Spleen (tissue), 11 donors: Measurements from ENCODE around the gene CHD6. TPM values are rescaled to one million over a fixed set of nuclear protein-coding genes. Genes with fewer than 3 reads are reported as not detected.

Source experiments
- DNase-seq: peaks from one replicate; pipeline ENCODE4 v3.0.0-alpha.2; 2020
- H3K27ac ChIP-seq, 8 donors: fragments of 200-600 bp; sonication (generic) in 7 of 8; 1 replicate in 4 of 8; 2 replicates in 4 of 8; pipeline versions ENCODE4 v1.5.0 to v1.8.0; 2016 to 2021; ENCODE audit warnings: inconsistent platforms in 4 of 8, mild to moderate bottlenecking in 4 of 8, moderate library complexity in 1 of 8
- H3K27me3 ChIP-seq, 7 donors: fragments of 200-600 bp; sonication (generic) in 6 of 7; replicated peaks in 1 of 7; 1 replicate in 4 of 7; 2 replicates in 3 of 7; pipeline versions ENCODE4 v1.5.0 to v1.8.0; 2016 to 2021; ENCODE audit warnings: inconsistent platforms in 3 of 7, mild to moderate bottlenecking in 1 of 7
- H3K36me3 ChIP-seq, 6 donors: fragments of 200-600 bp; sonication (generic) in 5 of 6; 1 replicate in 4 of 6; 2 replicates in 2 of 6; pipeline versions ENCODE4 v1.5.0 to v1.8.0; 2016 to 2021; ENCODE audit warnings: inconsistent platforms in 2 of 6
- H3K4me1 ChIP-seq, 6 donors: fragments of 200-600 bp; sonication (generic) in 5 of 6; 1 replicate in 3 of 6; 2 replicates in 3 of 6; pipeline versions ENCODE4 v1.5.0 to v1.8.0; 2016 to 2021; ENCODE audit warnings: inconsistent platforms in 3 of 6
- H3K4me3 ChIP-seq, 8 donors: fragments of 200-600 bp; sonication (generic) in 7 of 8; 1 replicate in 4 of 8; 2 replicates in 4 of 8; pipeline versions ENCODE4 v1.5.0 to v1.8.0; 2016 to 2021; ENCODE audit warnings: inconsistent platforms in 4 of 8, mild to moderate bottlenecking in 4 of 8, moderate library complexity in 2 of 8
- H3K9me3 ChIP-seq, 8 donors: fragments of 200-600 bp; sonication (generic) in 7 of 8; 1 replicate in 4 of 8; 2 replicates in 4 of 8; pipeline versions ENCODE4 v1.5.0 to v1.8.0; 2016 to 2021; ENCODE audit warnings: inconsistent platforms in 4 of 8
- CTCF ChIP-seq, 11 experiments: fragments of 200-600 bp in 7 of 11; fragments of 450-650 bp in 4 of 11; sonication (generic) in 4 of 11; IDR thresholded peaks in 8 of 11; conservative IDR thresholded peaks in 3 of 11; 1 replicate in 7 of 11; 2 replicates in 4 of 11; pipeline versions ENCODE4 v1.4.0 to v1.8.0; 2016 to 2021; ENCODE audit warnings: antibody characterized with exemption in 11 of 11, inconsistent platforms in 4 of 11, mild to moderate bottlenecking in 1 of 11
- POLR2A ChIP-seq, 3 donors: fragments of 450-650 bp; IDR thresholded peaks; one replicate each; pipeline ENCODE4 v1.5.1; 2017; ENCODE audit warnings: antibody characterized with exemption in 3 of 3, mild to moderate bottlenecking in 1 of 3
- POLR2AphosphoS5 ChIP-seq, 3 donors: sonication (generic); formaldehyde crosslinking; IDR thresholded peaks; one replicate each; pipeline ENCODE4 v1.5.1; 2017; ENCODE audit warnings: antibody characterized with exemption in 3 of 3
- WGBS, 5 donors: extraction: QIAGEN DNeasy Blood & Tissue Kit in 3 of 5; methylation state at CpG; one replicate each; pipeline versions ENCODE4 v1.1.5 to v1.1.7; 2013 to 2018; 5-methylcytosine and 5-hydroxymethylcytosine counted together
- intact Hi-C: fragments of 100-400 bp; cut with DNase I; formaldehyde crosslinking; loops from one replicate; pipeline ENCODE4 v1.15.0; 2023; ENCODE audit warnings: low total_unique reads
- polyA plus RNA-seq, 3 donors: library from polyadenylated mRNA; stranded (reverse); fragments of 200-250 nt; gene quantifications; one replicate each; pipeline ENCODE4 v1.2.1, GENCODE V29; 2013
- total RNA-seq, 7 donors: library from RNA; depleted of rRNA in 3 of 7; stranded (reverse); fragments of >200 nt in 3 of 7; fragmentation: NEBNext Ultra II Directional in 4 of 7; extraction: Animal tissue kit (Norgen Biotek cat#: 25700) in 4 of 7; gene quantifications; one replicate each; pipeline versions ENCODE4 v1.1.0 to v1.2.1, GENCODE V29; 2016 to 2021
- donor health status: healthy with polysubstance abuse.
- donor health status: DM: no; HTN: no; CAD: no; lungs with moderate emphysema.
- donor health status: DM: no; HTN: no; CAD: no.
- donor health status: Bipolar disorder and iron deficiency.
- donor health status: healthy.
- donor health status: DM: no; HTN: no; CAD: no.
- donor health status: DM: yes; HTN: yes; CAD: no.

Gene CHD6
- total and polyA plus RNA-seq, 10 donors: 4.2 to 68.3 (median 47.8) TPM

GRCh38 chr20:41415191-41415590 is 203.0 kb downstream of the CHD6 start:
- no peaks in the 10 kb centered on the region for H3K27me3 ChIP-seq
- peaks cover 5 to 100% (median 87%) of the 10 kb centered on the region in 6 donors for H3K36me3 ChIP-seq
- TF ChIP-seq POLR2AphosphoS5 (IDR thresholded peaks at IDR 0.05) (no peak), POLR2A (IDR thresholded peaks at IDR 0.05) (no peak), CTCF (IDR thresholded peaks at IDR 0.05 in 8 of 11, conservative IDR thresholded peaks at IDR 0.05 in 3 of 11) (no peak)
- intact Hi-C loops: no loop called here
- 88 to 97% (median 94%) methylated on average over 6 to 8 of the region's 8 CpGs for WGBS, 5 donors
- no peak for DNase-seq
- H3K27ac ChIP-seq: no peak overlapping the region
- no peaks in the 10 kb centered on the region for H3K4me1 ChIP-seq
- H3K9me3 ChIP-seq: no peaks in the 10 kb centered on the region
- no peak overlapping the region for H3K4me3 ChIP-seq

GRCh38 chr20:41413169-41413568 is 205.0 kb downstream of the CHD6 start:
- no peaks in the 10 kb centered on the region for H3K27me3 ChIP-seq
- 83 to 91% (median 87%) methylated on average over 5 of the region's 5 CpGs for WGBS, 5 donors
- no peak overlapping the region for H3K4me3 ChIP-seq
- intact Hi-C loops: no loop called here
- peaks cover 3 to 100% (median 82%) of the 10 kb centered on the region in 6 donors for H3K36me3 ChIP-seq
- H3K9me3 ChIP-seq: no peaks in the 10 kb centered on the region
- H3K27ac ChIP-seq: no peak overlapping the region
- DNase-seq: no peak
- TF ChIP-seq POLR2A (IDR thresholded peaks at IDR 0.05) (no peak), CTCF (IDR thresholded peaks at IDR 0.05 in 8 of 11, conservative IDR thresholded peaks at IDR 0.05 in 3 of 11) (no peak), POLR2AphosphoS5 (IDR thresholded peaks at IDR 0.05) (no peak)
- peaks cover 0 to 18% (median 11%) of the 10 kb centered on the region in 6 donors for H3K4me1 ChIP-seq

- peaks cover 0 to 20% (median 12%) of the 10 kb centered on the region in 6 donors for H3K4me1 ChIP-seq
- no peak for DNase-seq
- no peak overlapping the region for H3K27ac ChIP-seq
- H3K9me3 ChIP-seq: no peaks in the 10 kb centered on the region
- no peaks in the 10 kb centered on the region for H3K27me3 ChIP-seq
- no peak overlapping the region for H3K4me3 ChIP-seq
- intact Hi-C loops: no loop called here
- peaks cover 3 to 100% (median 79%) of the 10 kb centered on the region in 6 donors for H3K36me3 ChIP-seq
- TF ChIP-seq POLR2A (IDR thresholded peaks at IDR 0.05) (no peak), CTCF (IDR thresholded peaks at IDR 0.05 in 8 of 11, conservative IDR thresholded peaks at IDR 0.05 in 3 of 11) (no peak)
- 94 to 97% (median 95%) methylated on average over 12 of the region's 12 CpGs for WGBS, 5 donors
These were observed 205.7 kb downstream of the CHD6 start for GRCh38 chr20:41412324-41413120.

- DNase-seq: no peak
- Histone ChIP-seq H3K27ac (no peak overlapping the region), H3K27me3 (no peaks in the 10 kb centered on the region), H3K9me3 (no peaks in the 10 kb centered on the region), H3K36me3 (peaks cover 3 to 100% (median 79%) of the 10 kb centered on the region in 6 donors), H3K4me1 (peaks cover 0 to 20% (median 12%) of the 10 kb centered on the region in 6 donors), H3K4me3 (no peak overlapping the region)
- TF ChIP-seq POLR2A (IDR thresholded peaks at IDR 0.05) (no peak), CTCF (IDR thresholded peaks at IDR 0.05 in 8 of 11, conservative IDR thresholded peaks at IDR 0.05 in 3 of 11) (peak in 4 of 11 experiments; percentile 6 to 38 (median 22))
- intact Hi-C loops: no loop called here
- 38 to 52% (median 43%) methylated on average over 2 of the region's 2 CpGs for WGBS, 5 donors
These were observed 206.8 kb downstream of the CHD6 start for GRCh38 chr20:41411391-41411847.
